Measurements from ENCODE around the gene LZTR1.
"Not testable (repeated sequence)": the region's sequence is repeated elsewhere in the genome, so short reads cannot be mapped to it uniquely, and the experiment has no call there.

LZTR1 gene

GRCh38 chr22:21032037-21032867, 50.2 kb downstream of the LZTR1 start, which contains the start of gene SLC7A4:
Gene SLC7A4 (minus strand): TSS chr22:21032561. CDS start chr22:21031812, 749 bp downstream.
- no peak for DNase-seq (ENCODE audit: low read depth in 1 of 2, low spot score in 1 of 2)

- DNase-seq (ENCODE audit: low read depth in 1 of 2, low spot score in 1 of 2): no peak
Measured at GRCh38 chr22:21032868-21033688, 51.0 kb downstream of the LZTR1 start.

GRCh38 chr22:21033895-21034294, 51.8 kb downstream of the LZTR1 start:
- no peak for DNase-seq (ENCODE audit: low read depth in 1 of 2, low spot score in 1 of 2)

GRCh38 chr22:21034989-21035388, 52.9 kb downstream of the LZTR1 start:
- DNase-seq (ENCODE audit: low read depth in 1 of 2, low spot score in 1 of 2): no peak

GRCh38 chr22:21038405-21038804, 56.3 kb downstream of the LZTR1 start:
- no peak for DNase-seq (ENCODE audit: low read depth in 1 of 2, low spot score in 1 of 2)

- DNase-seq (ENCODE audit: low read depth in 1 of 2, low spot score in 1 of 2): not testable (repeated sequence)
Measured at GRCh38 chr22:21039158-21039557, 57.1 kb downstream of the LZTR1 start.

GRCh38 chr22:21041937-21042336, 59.8 kb downstream of the LZTR1 start:
- no peak for DNase-seq (ENCODE audit: low read depth in 1 of 2, low spot score in 1 of 2)

- no peak for DNase-seq (ENCODE audit: low read depth in 1 of 2, low spot score in 1 of 2)
Measured at GRCh38 chr22:21042978-21043859, 61.1 kb downstream of the LZTR1 start.

- no peak for DNase-seq (ENCODE audit: low read depth in 1 of 2, low spot score in 1 of 2)
Measured at GRCh38 chr22:21043860-21044535, 61.9 kb downstream of the LZTR1 start.

GRCh38 chr22:21044931-21045584, 63.0 kb downstream of the LZTR1 start:
- DNase-seq (ENCODE audit: low read depth in 1 of 2, low spot score in 1 of 2): no peak

GRCh38 chr22:21045585-21046294, 63.6 kb downstream of the LZTR1 start, which contains the start of gene LRRC74B:
Gene LRRC74B (plus strand): TSS chr22:21045946. CDS start chr22:21045987, 41 bp downstream.
- peak; percentile 25 to 37 for DNase-seq (ENCODE audit: low read depth in 1 of 2, low spot score in 1 of 2)

GRCh38 chr22:21047035-21047661, 65.1 kb downstream of the LZTR1 start:
- no peak for DNase-seq (ENCODE audit: low read depth in 1 of 2, low spot score in 1 of 2)

- DNase-seq (ENCODE audit: low read depth in 1 of 2, low spot score in 1 of 2): no peak
Measured at GRCh38 chr22:21047730-21048129, 65.6 kb downstream of the LZTR1 start.

GRCh38 chr22:21048448-21048847, 66.4 kb downstream of the LZTR1 start:
- DNase-seq (ENCODE audit: low read depth in 1 of 2, low spot score in 1 of 2): not testable (repeated sequence)

Measured in stimulated activated CD4-positive, alpha-beta T cell treated with anti-CD3 and anti-CD28 coated beads, Interleukin-15, amount 100 ng/mL, for 1 hour (primary cell).